Suprapubic skin (tissue), 4 donors: Measurements from ENCODE around the gene ISX. TPM values are rescaled to one million over a fixed set of nuclear protein-coding genes. Genes with fewer than 3 reads are reported as not detected.

Experiments
- DNase-seq, 2 donors: peaks; one replicate each; pipeline ENCODE4 v3.0.0-alpha.2; 2019; ENCODE audit warnings: low spot score in 2 of 2
- H3K27ac ChIP-seq: fragments of 200-600 bp; sonication (generic); one replicate; pipeline ENCODE4 v1.5.1; 2019
- H3K27me3 ChIP-seq: fragments of 200-600 bp; sonication (generic); one replicate; pipeline ENCODE4 v1.5.1; 2019
- H3K36me3 ChIP-seq: fragments of 200-600 bp; sonication (generic); one replicate; pipeline ENCODE4 v1.5.1; 2019
- H3K4me1 ChIP-seq: fragments of 200-600 bp; sonication (generic); one replicate; pipeline ENCODE4 v1.5.1; 2019
- H3K4me3 ChIP-seq: fragments of 200-600 bp; sonication (generic); one replicate; pipeline ENCODE4 v1.5.1; 2019; ENCODE audit warnings: mild to moderate bottlenecking
- H3K9me3 ChIP-seq: fragments of 200-600 bp; sonication (generic); one replicate; pipeline ENCODE4 v1.5.1; 2019
- CTCF ChIP-seq, 2 donors: fragments of 200-600 bp in 1 of 2; fragments of 450-650 bp in 1 of 2; sonication (generic) in 1 of 2; IDR thresholded peaks; one replicate each; pipeline ENCODE4 v1.5.1; 2016 to 2019; ENCODE audit warnings: antibody characterized with exemption in 2 of 2, mild to moderate bottlenecking in 1 of 2, moderate library complexity in 1 of 2
- EP300 ChIP-seq: sonication (generic); formaldehyde crosslinking; IDR thresholded peaks from one replicate; pipeline ENCODE4 v1.6.1; 2017; ENCODE audit warnings: antibody characterized with exemption
- POLR2A ChIP-seq, 2 donors: fragments of 450-650 bp; IDR thresholded peaks; one replicate each; pipeline ENCODE4 v1.6.1; 2017; ENCODE audit warnings: antibody characterized with exemption in 2 of 2, mild to moderate bottlenecking in 2 of 2, moderate library complexity in 2 of 2
- POLR2AphosphoS5 ChIP-seq, 3 donors: sonication (generic); formaldehyde crosslinking; IDR thresholded peaks; one replicate each; pipeline ENCODE4 v1.6.1; 2017; ENCODE audit warnings: antibody characterized with exemption in 3 of 3
- WGBS: methylation state at CpG from one replicate; pipeline ENCODE4 v1.1.5; 2018; 5-methylcytosine and 5-hydroxymethylcytosine counted together
- total RNA-seq, 4 donors: library from RNA; depleted of rRNA; stranded (reverse); fragments of >200 nt; gene quantifications; one replicate each; pipeline ENCODE4 v1.1.0, GENCODE V29; 2016

ISX gene
- total RNA-seq, 4 donors from 2014 or later = not detected

- Histone ChIP-seq H3K4me3 (no peak overlapping the region), H3K27me3 (peaks cover 10% of the 10 kb centered on the region), H3K4me1 (no peaks in the 10 kb centered on the region), H3K9me3 (no peaks in the 10 kb centered on the region), H3K27ac (no peak overlapping the region), H3K36me3 (no peaks in the 10 kb centered on the region)
- 47% methylated on average over 3 of the region's 3 CpGs for WGBS
- TF ChIP-seq POLR2AphosphoS5 (IDR thresholded peaks at IDR 0.05) (no peak), EP300 (no peak), POLR2A (IDR thresholded peaks at IDR 0.05) (no peak), CTCF (IDR thresholded peaks at IDR 0.05) (no peak)
- DNase-seq = no peak
These were observed 19.7 kb downstream of the ISX start for GRCh38 chr22:35085621-35086020.

- WGBS = 90% methylated on average over 1 of the region's 1 CpG
These were observed 23.2 kb downstream of the ISX start for GRCh38 chr22:35089139-35089538.

GRCh38 chr22:35092406-35092805, 26.4 kb downstream of the ISX start:
- peak in 1 of 2 donors; percentile 12 for DNase-seq
- Histone ChIP-seq H3K27me3 (peaks cover 20% of the 10 kb centered on the region), H3K4me1 (no peaks in the 10 kb centered on the region), H3K27ac (no peak overlapping the region), H3K36me3 (no peaks in the 10 kb centered on the region), H3K9me3 (no peaks in the 10 kb centered on the region), H3K4me3 (no peak overlapping the region)
- WGBS = 46% methylated on average over 1 of the region's 1 CpG
- TF ChIP-seq CTCF (IDR thresholded peaks at IDR 0.05) = no peak
- TF ChIP-seq POLR2A (IDR thresholded peaks at IDR 0.05) = no peak
- no peak for TF ChIP-seq EP300
- no peak for TF ChIP-seq POLR2AphosphoS5 (IDR thresholded peaks at IDR 0.05)

More at GRCh38 chr22:35089139-35089538, 23.2 kb downstream of the ISX start:
- Histone ChIP-seq H3K27ac (no peak overlapping the region), H3K9me3 (no peaks in the 10 kb centered on the region), H3K4me3 (no peak overlapping the region), H3K36me3 (no peaks in the 10 kb centered on the region), H3K27me3 (peaks cover 16% of the 10 kb centered on the region), H3K4me1 (no peaks in the 10 kb centered on the region)
- DNase-seq = no peak
- TF ChIP-seq POLR2AphosphoS5 (IDR thresholded peaks at IDR 0.05) = no peak
- no peak for TF ChIP-seq CTCF (IDR thresholded peaks at IDR 0.05)
- TF ChIP-seq EP300 = no peak
- no peak for TF ChIP-seq POLR2A (IDR thresholded peaks at IDR 0.05)

- TF ChIP-seq POLR2AphosphoS5 (IDR thresholded peaks at IDR 0.05) = no peak
- no peak for TF ChIP-seq CTCF (IDR thresholded peaks at IDR 0.05)
- no peak for TF ChIP-seq POLR2A (IDR thresholded peaks at IDR 0.05)
- TF ChIP-seq EP300 = no peak
- Histone ChIP-seq H3K36me3 (no peaks in the 10 kb centered on the region), H3K4me1 (no peaks in the 10 kb centered on the region), H3K4me3 (no peak overlapping the region), H3K27ac (no peak overlapping the region), H3K9me3 (no peaks in the 10 kb centered on the region), H3K27me3 (peaks cover 16% of the 10 kb centered on the region)
- 52% methylated on average over 3 of the region's 3 CpGs for WGBS
- no peak for DNase-seq
These were observed 33.0 kb downstream of the ISX start for GRCh38 chr22:35098921-35099320.

- H3K4me3 ChIP-seq = no peak overlapping the region
These were observed 33.9 kb downstream of the ISX start for GRCh38 chr22:35099883-35100282.

More at GRCh38 chr22:35099883-35100282, 33.9 kb downstream of the ISX start:
- 86% methylated on average over 2 of the region's 3 CpGs for WGBS
- no peaks in the 10 kb centered on the region for H3K9me3 ChIP-seq
- H3K4me1 ChIP-seq = no peaks in the 10 kb centered on the region
- peaks cover 16% of the 10 kb centered on the region for H3K27me3 ChIP-seq
- no peak for DNase-seq
- no peaks in the 10 kb centered on the region for H3K36me3 ChIP-seq
- no peak overlapping the region for H3K27ac ChIP-seq
- no peak for TF ChIP-seq CTCF (IDR thresholded peaks at IDR 0.05)
- TF ChIP-seq POLR2A (IDR thresholded peaks at IDR 0.05) = no peak
- TF ChIP-seq EP300 = no peak
- TF ChIP-seq POLR2AphosphoS5 (IDR thresholded peaks at IDR 0.05) = no peak
